SU-DHL-6 (cell line): Measurements from ENCODE around the gene NUFIP2.
A peak's percentile ranks its signal among the peaks of the same experiment; 100 is the strongest.

Experiments
- H2AFZ ChIP-seq: fragments of 200-600 bp; sonication (generic); 2 replicates; pipeline ENCODE4 v1.6.1; 2014; ENCODE audit warnings: low read depth, mild to moderate bottlenecking, moderate library complexity, mixed read lengths, antibody characterized with exemption, low read length; ENCODE audit not compliant: severe bottlenecking
- H3F3A ChIP-seq: fragments of 200-600 bp; shearing (Covaris generic); 2 replicates; pipeline ENCODE4 v1.6.0; 2016; ENCODE audit warnings: antibody characterized with exemption, mild to moderate bottlenecking; ENCODE audit not compliant: insufficient read depth
- H3K27ac ChIP-seq: fragments of 200-600 bp; sonication (generic); 2 replicates; pipeline ENCODE4 v1.5.1; 2016; ENCODE audit warnings: low read depth, mild to moderate bottlenecking, low read length, moderate library complexity, mixed read lengths
- H3K27me3 ChIP-seq: fragments of 200-600 bp; sonication (generic), shearing (Covaris generic); 2 replicates; pipeline ENCODE4 v1.6.0; 2014; ENCODE audit warnings: mild to moderate bottlenecking, low read length
- H3K36me3 ChIP-seq: fragments of 200-600 bp; sonication (generic); 2 replicates; pipeline ENCODE4 v1.6.1; 2014; ENCODE audit warnings: mild to moderate bottlenecking, low read length, mixed read lengths
- H3K4me2 ChIP-seq: fragments of 300-600, 200-600 bp; shearing (Covaris generic), sonication (generic); 2 replicates; pipeline ENCODE4 v1.6.0; 2014; ENCODE audit warnings: low read length, low read depth, mild to moderate bottlenecking; ENCODE audit not compliant: poor library complexity, severe bottlenecking
- H3K4me3 ChIP-seq: fragments of 200-600 bp; sonication (generic); 2 replicates; pipeline ENCODE4 v1.5.1; 2014; ENCODE audit warnings: antibody characterized with exemption, low read length, mild to moderate bottlenecking, mixed read lengths; ENCODE audit not compliant: insufficient read depth, poor library complexity, severe bottlenecking
- H3K79me2 ChIP-seq: fragments of 200-600 bp; sonication (generic); 2 replicates; pipeline ENCODE4 v1.6.1; 2014; ENCODE audit warnings: mild to moderate bottlenecking, low read length, moderate library complexity; ENCODE audit not compliant: insufficient read depth
- H3K9ac ChIP-seq: fragments of 200-600 bp; sonication (generic); 2 replicates; pipeline ENCODE4 v1.7.0; 2014; ENCODE audit warnings: mild to moderate bottlenecking, low read length
- H3K9me2 ChIP-seq: fragments of 200-600 bp; sonication (generic); replicated peaks from 2 replicates; pipeline ENCODE4 v1.6.1; 2014; ENCODE audit warnings: low read length; ENCODE audit not compliant: insufficient read depth
- H3K9me3 ChIP-seq: fragments of 200-600 bp; sonication (generic); 2 replicates; pipeline ENCODE4 v1.6.1; 2014; ENCODE audit warnings: low read length, mixed read lengths; ENCODE audit not compliant: insufficient read depth
- H4K20me1 ChIP-seq: fragments of 200-600 bp; sonication (generic); 2 replicates; pipeline ENCODE4 v1.6.1; 2014; ENCODE audit warnings: low read depth, mild to moderate bottlenecking, antibody characterized with exemption, low read length, moderate library complexity, mixed read lengths
- EZH2phosphoT487 ChIP-seq: fragments of 200-600 bp; sonication (generic), shearing (Covaris generic); conservative IDR thresholded peaks from 2 replicates; pipeline ENCODE4 v1.6.1; 2018; ENCODE audit warnings: mild to moderate bottlenecking, antibody characterized with exemption, low read length, moderate library complexity, mixed read lengths
- TF ChIP-seq, protein P1 (sequence below): fragments of 200-600 bp; sonication (generic); IDR thresholded peaks from one replicate; pipeline ENCODE4 v1.5.1; 2017; ENCODE audit warnings: antibody characterized with exemption, mild to moderate bottlenecking, low read length, moderate library complexity; ENCODE audit not compliant: insufficient read depth, poor library complexity, severe bottlenecking

Gene NUFIP2

DNA sequence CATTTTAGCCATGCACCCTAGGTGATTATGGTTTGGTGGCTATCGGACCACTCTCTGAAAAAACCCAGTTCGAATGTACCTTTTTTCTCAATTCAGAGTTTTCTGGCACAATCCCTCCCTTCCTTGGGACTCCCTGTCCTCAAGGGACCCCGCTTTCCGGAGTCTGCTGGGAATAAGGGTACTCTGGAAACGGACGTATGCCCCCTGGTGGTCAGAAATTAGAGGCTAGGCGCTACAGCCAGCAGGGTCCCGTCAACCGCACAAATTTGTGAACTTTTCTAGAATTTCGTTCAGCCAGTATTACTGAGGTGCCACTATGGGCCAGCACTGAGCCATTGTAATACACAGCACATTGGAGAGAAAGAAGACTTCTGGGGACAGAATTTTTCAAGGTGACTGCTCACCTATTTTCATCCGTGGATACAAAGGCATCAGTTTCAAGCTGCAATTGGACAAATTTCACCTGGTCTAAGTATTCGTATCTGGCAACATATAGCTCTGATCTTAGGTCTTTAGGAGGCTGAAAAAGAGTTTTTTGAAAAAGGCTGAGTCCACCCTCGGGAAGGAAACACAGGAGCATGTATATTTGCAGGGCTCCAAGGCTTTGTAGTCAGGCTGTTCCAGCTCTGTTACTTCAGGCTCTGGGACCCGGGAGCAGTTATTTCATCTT, 74.4 kb downstream of the NUFIP2 start:
- Histone ChIP-seq H4K20me1 (no peaks in the 10 kb centered on the region), H3K27me3 (no peaks in the 10 kb centered on the region), H3F3A (no peaks in the 10 kb centered on the region), H3K4me3 (no peak overlapping the region), H3K9me3 (no peaks in the 10 kb centered on the region), H3K27ac (no peak overlapping the region), H3K9ac (no peak overlapping the region), H3K4me2 (peak overlapping the region; percentile 3), H3K79me2 (no peaks in the 10 kb centered on the region), H3K36me3 (no peaks in the 10 kb centered on the region), H2AFZ (no peak overlapping the region), H3K9me2 (no peaks in the 10 kb centered on the region)
- TF ChIP-seq EZH2phosphoT487 = no peak
- TF ChIP-seq, protein P1, sequence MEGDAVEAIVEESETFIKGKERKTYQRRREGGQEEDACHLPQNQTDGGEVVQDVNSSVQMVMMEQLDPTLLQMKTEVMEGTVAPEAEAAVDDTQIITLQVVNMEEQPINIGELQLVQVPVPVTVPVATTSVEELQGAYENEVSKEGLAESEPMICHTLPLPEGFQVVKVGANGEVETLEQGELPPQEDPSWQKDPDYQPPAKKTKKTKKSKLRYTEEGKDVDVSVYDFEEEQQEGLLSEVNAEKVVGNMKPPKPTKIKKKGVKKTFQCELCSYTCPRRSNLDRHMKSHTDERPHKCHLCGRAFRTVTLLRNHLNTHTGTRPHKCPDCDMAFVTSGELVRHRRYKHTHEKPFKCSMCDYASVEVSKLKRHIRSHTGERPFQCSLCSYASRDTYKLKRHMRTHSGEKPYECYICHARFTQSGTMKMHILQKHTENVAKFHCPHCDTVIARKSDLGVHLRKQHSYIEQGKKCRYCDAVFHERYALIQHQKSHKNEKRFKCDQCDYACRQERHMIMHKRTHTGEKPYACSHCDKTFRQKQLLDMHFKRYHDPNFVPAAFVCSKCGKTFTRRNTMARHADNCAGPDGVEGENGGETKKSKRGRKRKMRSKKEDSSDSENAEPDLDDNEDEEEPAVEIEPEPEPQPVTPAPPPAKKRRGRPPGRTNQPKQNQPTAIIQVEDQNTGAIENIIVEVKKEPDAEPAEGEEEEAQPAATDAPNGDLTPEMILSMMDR = peak; percentile 96

DNA sequence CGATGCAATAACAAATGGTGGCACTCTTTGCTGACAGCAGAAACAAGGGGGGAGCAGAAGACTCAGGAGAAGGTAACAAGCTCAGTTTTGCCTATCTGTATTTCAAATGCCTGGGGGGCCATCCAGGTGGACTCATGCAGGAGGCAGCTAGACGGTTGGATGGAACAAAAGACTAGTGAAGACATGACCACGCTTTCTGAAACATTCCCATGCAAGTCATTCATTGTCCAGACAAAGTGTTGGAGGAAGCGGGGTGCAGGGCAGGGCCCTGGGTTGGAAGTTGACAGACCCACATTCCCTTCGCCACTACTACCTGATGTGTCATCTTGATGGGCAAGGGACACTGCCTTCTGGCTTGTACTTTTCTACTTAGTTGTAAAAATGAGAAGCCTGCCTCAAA, 77.1 kb downstream of the NUFIP2 start:
- TF ChIP-seq, protein P1 = no peak
- no peak for TF ChIP-seq EZH2phosphoT487
- H3K79me2 ChIP-seq = no peaks in the 10 kb centered on the region
- no peaks in the 10 kb centered on the region for H3F3A ChIP-seq
- H3K27me3 ChIP-seq = no peaks in the 10 kb centered on the region
- H4K20me1 ChIP-seq = no peaks in the 10 kb centered on the region
- no peak overlapping the region for H3K4me2 ChIP-seq
- no peak overlapping the region for H3K27ac ChIP-seq
- H3K9ac ChIP-seq = no peak overlapping the region
- H2AFZ ChIP-seq = no peak overlapping the region
- H3K4me3 ChIP-seq = no peak overlapping the region
- no peaks in the 10 kb centered on the region for H3K9me3 ChIP-seq
- H3K9me2 ChIP-seq = no peaks in the 10 kb centered on the region
- no peaks in the 10 kb centered on the region for H3K36me3 ChIP-seq

DNA sequence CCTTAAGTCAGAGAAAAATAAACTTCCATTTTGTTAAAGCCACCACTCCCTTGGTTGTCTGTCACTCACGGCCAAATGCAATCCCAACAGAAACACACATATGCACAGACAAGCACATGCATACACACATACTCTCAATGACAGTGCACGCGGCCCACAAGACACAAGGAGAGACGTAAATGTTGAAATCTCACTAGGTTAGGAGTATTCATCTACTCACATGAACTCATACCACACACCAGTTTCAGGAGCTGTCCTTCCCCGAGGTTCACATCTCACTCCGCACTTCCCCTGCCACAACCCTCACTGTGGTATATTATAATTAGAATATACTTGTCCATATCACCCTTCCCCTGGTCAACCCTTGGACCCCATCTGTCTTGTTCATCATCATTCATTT, 77.8 kb downstream of the NUFIP2 start:
- H3K9me3 ChIP-seq = no peaks in the 10 kb centered on the region
- TF ChIP-seq EZH2phosphoT487 = no peak
- TF ChIP-seq, protein P1 = no peak
- H3K27ac ChIP-seq = no peak overlapping the region
- no peak overlapping the region for H3K4me2 ChIP-seq
- no peak overlapping the region for H3K9ac ChIP-seq
- no peaks in the 10 kb centered on the region for H3K9me2 ChIP-seq
- H3K79me2 ChIP-seq = no peaks in the 10 kb centered on the region
- no peak overlapping the region for H2AFZ ChIP-seq
- no peaks in the 10 kb centered on the region for H3K36me3 ChIP-seq
- H3K27me3 ChIP-seq = no peaks in the 10 kb centered on the region
- no peaks in the 10 kb centered on the region for H3F3A ChIP-seq
- H4K20me1 ChIP-seq = no peaks in the 10 kb centered on the region
- no peak overlapping the region for H3K4me3 ChIP-seq
